Measurements from ENCODE around the gene TAF1. TPM values are rescaled to one million over a fixed set of nuclear protein-coding genes. Genes with fewer than 3 reads are reported as not detected.
A peak's percentile ranks its signal among the peaks of the same experiment; 100 is the strongest.
"Not testable (repeated sequence)": the region's sequence is repeated elsewhere in the genome, so short reads cannot be mapped to it uniquely, and the experiment has no call there.

Gene TAF1
- total and polyA plus RNA-seq, 9 of the 15 experiments (the other 6 are each of a cell fraction or from before 2014, with no cell fraction given), result 6.4 to 45.1 (median 38.1) TPM

- H3K79me2 ChIP-seq (ENCODE audit: control insufficient read depth, insufficient read depth, low read length); H4K20me1 ChIP-seq (replicated peaks; ENCODE audit: control insufficient read depth, insufficient read depth, low read length); H2AFZ ChIP-seq (ENCODE audit: low read depth, low read length); H3K9me1 ChIP-seq (ENCODE audit: control insufficient read depth, insufficient read depth, low read length); H3K9ac ChIP-seq (ENCODE audit: insufficient read depth in 1 of 2, low read depth in 2 of 2, low read length in 2 of 2); H3K27me3 ChIP-seq (ENCODE audit: control insufficient read depth in 2 of 2, insufficient read depth in 2 of 2, low read length in 2 of 2); intact Hi-C loops (cut with micrococcal nuclease); CTCF ChIA-PET (ENCODE audit: low intra/inter-chr PET ratio); H3K4me2 ChIP-seq (ENCODE audit: insufficient read depth, low read length); H3K4me3 ChIP-seq; POLR2A ChIA-PET; H3K9me3 ChIP-seq (replicated peaks; ENCODE audit: control insufficient read depth, insufficient read depth, low read depth, low read length); in situ Hi-C loops (cut with MboI); BruUV-seq (replicated peaks); DNase-seq (ENCODE audit: extremely low read depth in 1 of 4, low spot score in 3 of 4); H3K27ac ChIP-seq (ENCODE audit: extremely low read depth, low read depth, low read length); H3K4me1 ChIP-seq (replicated peaks in 1 of 2; ENCODE audit: control insufficient read depth in 2 of 2, insufficient read depth in 2 of 2, low read length in 2 of 2): not testable (repeated sequence)
- FAIRE-seq (peak; percentile 91), ATAC-seq (peak; percentile 55)
- no CpG with 5 or more reads among the region's 5 CpGs for WGBS (ENCODE audit: insufficient coverage, low coverage, missing lambda C conversion rate)
- H3K36me3 ChIP-seq (ENCODE audit: control insufficient read depth, insufficient read depth, low read length), result peaks cover 64% of the 10 kb centered on the region; the same call in 2 of the 3 replicates
Observed at GRCh38 chrX:71416260-71416659, 50.1 kb downstream of the TAF1 start.

DNA sequence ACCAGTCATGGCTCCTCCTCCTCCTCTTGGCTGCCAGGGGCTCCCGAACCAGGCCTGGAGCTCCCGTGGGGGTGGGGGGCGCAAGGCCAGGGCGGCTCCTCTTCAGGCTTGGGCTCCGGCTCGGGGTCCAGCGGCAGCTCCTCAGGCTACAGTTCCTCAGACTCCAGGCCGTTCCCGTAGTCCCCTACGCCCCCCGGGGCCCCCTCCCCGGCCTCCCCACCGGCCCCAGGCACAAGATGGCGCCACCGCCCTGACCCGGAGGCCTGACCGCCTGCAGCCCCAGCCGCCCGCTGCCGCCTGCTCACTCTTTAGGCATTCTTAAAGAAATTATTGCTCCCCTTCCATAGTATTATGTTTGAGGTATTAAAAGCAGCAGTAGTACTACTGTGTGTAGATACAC, 54.5 kb downstream of the TAF1 start:
- CTCF ChIA-PET (ENCODE audit: low intra/inter-chr PET ratio), result no interaction called here
- Histone ChIP-seq H3K4me3 (no peak overlapping the region), H4K20me1 (replicated peaks; ENCODE audit: control insufficient read depth, insufficient read depth, low read length) (no peaks in the 10 kb centered on the region), H3K79me2 (ENCODE audit: control insufficient read depth, insufficient read depth, low read length) (no peaks in the 10 kb centered on the region), H3K9ac (ENCODE audit: insufficient read depth in 1 of 2, low read depth in 2 of 2, low read length in 2 of 2) (no peak overlapping the region), H3K4me2 (ENCODE audit: insufficient read depth, low read length) (no peak overlapping the region), H3K27ac (ENCODE audit: extremely low read depth, low read depth, low read length) (no peak overlapping the region), H2AFZ (ENCODE audit: low read depth, low read length) (no peak overlapping the region), H3K27me3 (ENCODE audit: control insufficient read depth in 2 of 2, insufficient read depth in 2 of 2, low read length in 2 of 2) (no peaks in the 10 kb centered on the region), H3K36me3 (ENCODE audit: control insufficient read depth, insufficient read depth, low read length) (peaks cover 76% of the 10 kb centered on the region), H3K9me1 (ENCODE audit: control insufficient read depth, insufficient read depth, low read length) (no peaks in the 10 kb centered on the region), H3K9me3 (replicated peaks; ENCODE audit: control insufficient read depth, insufficient read depth, low read depth, low read length) (no peaks in the 10 kb centered on the region), H3K4me1 (replicated peaks in 1 of 2; ENCODE audit: control insufficient read depth in 2 of 2, insufficient read depth in 2 of 2, low read length in 2 of 2) (no peaks in the 10 kb centered on the region)
- in situ Hi-C loops (cut with MboI), result no loop called here
- no peak for TF ChIP-seq CEBPZ (IDR thresholded peaks at IDR 0.05; ENCODE audit: borderline replicate concordance, low read depth, low read length)
- TF ChIP-seq E2F3 (CRISPR knock-in tag; IDR thresholded peaks at IDR 0.05), result no peak
- no peak for TF ChIP-seq ZBED1 (IDR thresholded peaks at IDR 0.05)
- TF ChIP-seq POLR2G (IDR thresholded peaks at IDR 0.05; ENCODE audit: low read depth, low read length), result peak; percentile 34; the same call in 1 of the 2 replicates
- no peak for TF ChIP-seq POLR2AphosphoS2 (IDR thresholded peaks at IDR 0.05; ENCODE audit: low read length)
- ATAC-seq, result peak; percentile 72
- WGBS (ENCODE audit: insufficient coverage, low coverage, missing lambda C conversion rate), result 100% methylated on average over 3 of the region's 20 CpGs
- BruUV-seq (replicated peaks), result no TSS peak
- FAIRE-seq, result no peak
- intact Hi-C loops (cut with micrococcal nuclease), result no loop called here
- peak in 1 of 4 experiments; percentile 5 for DNase-seq (ENCODE audit: extremely low read depth in 1 of 4, low spot score in 3 of 4)
- POLR2A ChIA-PET, result no interaction called here

Data from K562 (cell line).